Vagina (tissue), 2 donors: Measurements from ENCODE around the gene C9orf72. TPM values are rescaled to one million over a fixed set of nuclear protein-coding genes. Genes with fewer than 3 reads are reported as not detected.

Experiments used
- DNase-seq, 2 donors: peaks; one replicate each; pipeline ENCODE4 v3.0.0-alpha.2; 2017; ENCODE audit errors: extremely low spot score in 2 of 2
- H3K27ac ChIP-seq: fragments of 200-600 bp; sonication (generic); one replicate; pipeline ENCODE4 v1.5.1; 2019
- H3K27me3 ChIP-seq: fragments of 200-600 bp; sonication (generic); one replicate; pipeline ENCODE4 v1.5.1; 2019
- H3K36me3 ChIP-seq, 2 donors: fragments of 200-600 bp; sonication (generic); one replicate each; pipeline ENCODE4 v1.5.1; 2017 to 2019
- H3K4me1 ChIP-seq: fragments of 200-600 bp; sonication (generic); one replicate; pipeline ENCODE4 v1.5.1; 2019
- H3K4me3 ChIP-seq, 2 donors: fragments of 200-600 bp; sonication (generic); 1 replicate in 1 of 2; 2 replicates in 1 of 2; pipeline ENCODE4 v1.5.1; 2016 to 2019
- H3K9me3 ChIP-seq: fragments of 200-600 bp; sonication (generic); one replicate; pipeline ENCODE4 v1.5.1; 2019
- CTCF ChIP-seq, 3 experiments: fragments of 450-650 bp in 2 of 3; fragments of 200-600 bp in 1 of 3; sonication (generic) in 1 of 3; IDR thresholded peaks; one replicate each; pipeline ENCODE4 v1.5.1; 2017 to 2019; ENCODE audit warnings: antibody characterized with exemption in 3 of 3, mild to moderate bottlenecking in 2 of 3, moderate library complexity in 2 of 3
- POLR2A ChIP-seq, 2 donors: fragments of 450-650 bp; IDR thresholded peaks; one replicate each; pipeline ENCODE4 v1.6.1; 2017; ENCODE audit warnings: antibody characterized with exemption in 2 of 2, mild to moderate bottlenecking in 2 of 2, moderate library complexity in 2 of 2
- POLR2AphosphoS5 ChIP-seq, 2 donors: sonication (generic); formaldehyde crosslinking; IDR thresholded peaks; one replicate each; pipeline ENCODE4 v1.9.0; 2017; ENCODE audit warnings: antibody characterized with exemption in 2 of 2, mild to moderate bottlenecking in 2 of 2, low read depth in 1 of 2; ENCODE audit not compliant: insufficient read depth in 1 of 2
- intact Hi-C: fragments of 100-400 bp; cut with DNase I; formaldehyde crosslinking; loops from one replicate; pipeline ENCODE4 v1.15.1; 2023
- total RNA-seq: library from RNA; depleted of rRNA; stranded (reverse); fragments of >200 nt; gene quantifications from one replicate; pipeline ENCODE4 v1.2.3, GENCODE V29; 2016

The C9orf72 gene
- total RNA-seq, 1 donor from 2014 or later, result 18.7 TPM

- Histone ChIP-seq H3K4me1 (no peaks in the 10 kb centered on the region), H3K27ac (no peak overlapping the region), H3K4me3 (no peak overlapping the region), H3K27me3 (no peaks in the 10 kb centered on the region), H3K9me3 (no peaks in the 10 kb centered on the region), H3K36me3 (no peaks in the 10 kb centered on the region)
- intact Hi-C loops, result no loop called here
- TF ChIP-seq POLR2AphosphoS5 (IDR thresholded peaks at IDR 0.05; ENCODE audit: insufficient read depth in 1 of 2, low read depth in 1 of 2) (no peak), POLR2A (IDR thresholded peaks at IDR 0.05) (no peak), CTCF (IDR thresholded peaks at IDR 0.05) (no peak)
- no peak for DNase-seq
Observed at GRCh38 chr9:27601396-27601795, 28.1 kb upstream of the C9orf72 start.

GRCh38 chr9:27600256-27600655 lies 27.0 kb upstream of the C9orf72 start:
- Histone ChIP-seq H3K9me3 (no peaks in the 10 kb centered on the region), H3K4me1 (no peaks in the 10 kb centered on the region), H3K36me3 (no peaks in the 10 kb centered on the region), H3K4me3 (no peak overlapping the region), H3K27me3 (no peaks in the 10 kb centered on the region), H3K27ac (no peak overlapping the region)
- no peak for TF ChIP-seq CTCF (IDR thresholded peaks at IDR 0.05)
- TF ChIP-seq POLR2AphosphoS5 (IDR thresholded peaks at IDR 0.05; ENCODE audit: insufficient read depth in 1 of 2, low read depth in 1 of 2), result no peak
- TF ChIP-seq POLR2A (IDR thresholded peaks at IDR 0.05), result no peak
- intact Hi-C loops, result no loop called here
- DNase-seq, result no peak

GRCh38 chr9:27599870-27600238 lies 26.6 kb upstream of the C9orf72 start:
- Histone ChIP-seq H3K4me1 (no peaks in the 10 kb centered on the region), H3K9me3 (no peaks in the 10 kb centered on the region), H3K27me3 (no peaks in the 10 kb centered on the region), H3K27ac (no peak overlapping the region), H3K36me3 (no peaks in the 10 kb centered on the region), H3K4me3 (no peak overlapping the region)
- TF ChIP-seq CTCF (IDR thresholded peaks at IDR 0.05), result no peak
- no peak for TF ChIP-seq POLR2AphosphoS5 (IDR thresholded peaks at IDR 0.05; ENCODE audit: insufficient read depth in 1 of 2, low read depth in 1 of 2)
- TF ChIP-seq POLR2A (IDR thresholded peaks at IDR 0.05), result no peak
- no peak for DNase-seq
- intact Hi-C loops, result no loop called here

- no peak for DNase-seq
- Histone ChIP-seq H3K4me1 (no peaks in the 10 kb centered on the region), H3K36me3 (no peaks in the 10 kb centered on the region), H3K27ac (no peak overlapping the region), H3K27me3 (no peaks in the 10 kb centered on the region), H3K9me3 (no peaks in the 10 kb centered on the region), H3K4me3 (no peak overlapping the region)
- intact Hi-C loops, result no loop called here
- no peak for TF ChIP-seq POLR2A (IDR thresholded peaks at IDR 0.05)
- no peak for TF ChIP-seq CTCF (IDR thresholded peaks at IDR 0.05)
- no peak for TF ChIP-seq POLR2AphosphoS5 (IDR thresholded peaks at IDR 0.05; ENCODE audit: insufficient read depth in 1 of 2, low read depth in 1 of 2)
Observed at GRCh38 chr9:27599102-27599869, 26.0 kb upstream of the C9orf72 start.

GRCh38 chr9:27595733-27596132 lies 22.5 kb upstream of the C9orf72 start:
- Histone ChIP-seq H3K4me3 (no peak overlapping the region), H3K27me3 (no peaks in the 10 kb centered on the region), H3K9me3 (no peaks in the 10 kb centered on the region), H3K36me3 (no peaks in the 10 kb centered on the region), H3K27ac (no peak overlapping the region), H3K4me1 (no peaks in the 10 kb centered on the region)
- DNase-seq, result no peak
- no peak for TF ChIP-seq CTCF (IDR thresholded peaks at IDR 0.05)
- TF ChIP-seq POLR2AphosphoS5 (IDR thresholded peaks at IDR 0.05; ENCODE audit: insufficient read depth in 1 of 2, low read depth in 1 of 2), result no peak
- no peak for TF ChIP-seq POLR2A (IDR thresholded peaks at IDR 0.05)
- intact Hi-C loops, result no loop called here
